LHCN-M2 (cell line): Measurements from ENCODE around the gene KIZ. TPM values are rescaled to one million over a fixed set of nuclear protein-coding genes. Genes with fewer than 3 reads are reported as not detected.
A peak's percentile ranks its signal among the peaks of the same experiment; 100 is the strongest.

Experiments used
- DNase-seq: peaks from one replicate; pipeline ENCODE4 v3.0.0-alpha.2; 2012; ENCODE audit warnings: low read depth
- total RNA-seq: library from RNA; depleted of rRNA; stranded (reverse); fragments of >200 nt; gene quantifications from 2 replicates; pipeline ENCODE4 v1.2.3, GENCODE V29; 2014; rRNA removed

Gene KIZ
- total RNA-seq, 1 experiment from 2014 or later: 9.6 TPM

DNA sequence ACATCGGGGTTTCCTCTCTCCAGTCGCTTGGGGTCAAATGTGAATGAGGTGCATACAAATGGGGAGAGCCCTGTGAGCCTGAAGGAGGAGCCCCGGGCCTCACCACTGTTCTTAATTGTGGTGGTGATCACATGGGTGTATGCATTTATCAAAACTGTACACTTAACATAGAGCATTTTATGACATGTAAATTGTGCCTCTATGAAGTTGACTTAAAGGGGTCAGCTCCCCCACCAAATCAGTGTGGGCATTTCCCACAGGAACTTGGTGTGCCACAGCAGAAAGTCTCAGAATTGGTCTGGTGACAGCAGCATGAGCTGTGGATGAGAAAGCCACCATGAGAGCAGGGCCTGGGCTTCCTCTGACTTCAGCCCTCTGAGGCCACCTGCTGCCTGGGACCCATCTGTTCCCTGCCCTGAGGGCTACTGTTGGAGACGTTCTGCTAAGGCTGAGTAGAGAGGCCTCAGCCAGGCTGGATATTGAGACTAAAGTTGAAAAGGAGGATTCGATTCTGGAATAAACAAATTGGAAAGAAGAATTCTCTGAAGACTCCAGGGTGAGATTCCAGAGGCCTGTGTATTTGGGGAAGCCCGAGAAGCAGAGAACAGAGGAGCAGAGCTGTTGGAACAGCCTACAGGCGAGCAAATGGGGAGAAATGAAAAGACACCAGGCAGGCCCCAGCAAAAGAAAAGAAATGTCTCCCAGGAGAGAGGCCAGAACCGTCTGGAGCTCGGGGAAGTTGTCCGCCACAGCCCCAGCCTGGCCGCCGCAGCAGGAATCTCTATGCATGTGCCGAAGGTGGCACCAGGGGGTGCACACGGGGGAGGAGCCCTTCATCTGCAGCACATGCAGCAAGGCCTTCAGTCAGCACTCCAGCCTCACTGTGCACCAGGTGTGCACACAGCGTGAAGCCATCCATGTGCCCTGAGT is 139.6 kb downstream of the KIZ start:
- no peak for DNase-seq

DNA sequence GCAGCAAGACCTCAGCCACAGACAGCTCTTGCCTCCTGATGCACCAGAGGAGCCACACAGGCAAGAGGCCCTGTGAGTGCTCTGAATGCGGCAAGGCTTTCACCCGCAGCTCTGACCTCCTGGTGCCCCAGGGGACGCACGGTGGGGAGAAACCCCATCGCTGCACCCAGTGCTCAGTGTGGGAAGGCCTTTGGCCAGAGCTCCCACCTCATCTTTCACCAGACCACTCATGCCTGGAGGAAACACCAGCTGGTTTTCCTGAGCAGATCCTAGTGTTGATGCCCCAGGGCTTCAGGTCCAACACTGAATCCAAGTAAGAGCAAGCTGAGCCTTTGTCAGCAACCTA is 140.3 kb downstream of the KIZ start:
- DNase-seq: no peak

DNA sequence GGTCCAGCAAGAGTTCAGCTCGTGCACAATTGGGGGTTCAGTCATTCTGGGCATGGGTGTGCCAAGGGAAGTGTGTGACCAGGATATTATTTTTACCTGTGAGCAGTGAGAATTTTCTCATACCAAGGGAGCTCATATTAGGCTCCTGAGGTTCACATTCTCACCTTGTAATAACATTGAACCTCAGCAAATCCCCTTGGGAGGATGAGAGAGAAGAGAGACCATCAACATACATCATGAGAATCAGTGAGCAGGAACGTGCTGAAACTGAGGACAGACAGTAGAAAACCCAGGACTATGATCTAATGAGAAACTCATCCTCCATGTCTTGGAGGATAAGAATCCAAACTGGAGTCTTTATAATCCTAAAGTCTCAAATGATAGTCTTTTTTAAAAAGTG is 143.9 kb downstream of the KIZ start:
- no peak for DNase-seq

DNA sequence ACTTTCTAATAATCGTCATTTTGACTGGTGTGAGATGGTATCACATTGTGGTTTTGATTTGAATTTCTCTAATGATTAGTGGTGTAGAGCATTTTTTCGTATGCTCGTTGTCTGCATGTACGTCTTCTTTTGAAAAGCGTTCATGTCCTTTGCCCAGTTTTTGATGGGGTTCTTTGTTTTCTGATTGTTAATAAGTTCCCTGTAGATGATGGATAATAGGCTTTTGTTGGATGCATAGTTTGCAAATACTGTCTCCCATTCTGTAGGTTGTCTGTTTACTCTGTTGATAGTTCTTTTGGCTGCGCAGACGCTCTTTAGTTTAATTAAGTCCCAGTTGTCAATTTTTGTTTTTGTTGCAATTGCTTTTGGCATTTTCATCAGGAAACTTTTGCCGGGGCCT is 144.9 kb downstream of the KIZ start:
- DNase-seq: no peak

DNA sequence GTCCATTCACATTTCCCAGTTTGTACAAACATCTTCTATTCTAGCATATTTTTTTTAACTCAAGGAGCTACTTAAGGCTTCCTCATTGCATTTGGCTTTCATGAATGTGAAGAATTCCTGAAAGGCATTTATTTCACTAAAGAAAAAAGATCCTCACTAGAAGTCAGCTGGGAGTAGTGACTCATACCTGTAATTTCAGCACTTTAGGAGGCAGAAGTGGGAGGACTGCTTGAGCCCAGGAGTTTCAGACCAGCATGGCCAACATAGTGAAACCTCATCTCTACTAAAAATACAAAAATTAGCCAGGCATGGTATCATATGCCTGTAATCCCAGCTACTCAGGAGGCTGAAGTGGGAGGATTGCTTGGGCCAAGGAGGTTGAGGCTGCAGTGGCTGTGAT is 146.4 kb downstream of the KIZ start:
- peak; percentile 45 for DNase-seq

DNA sequence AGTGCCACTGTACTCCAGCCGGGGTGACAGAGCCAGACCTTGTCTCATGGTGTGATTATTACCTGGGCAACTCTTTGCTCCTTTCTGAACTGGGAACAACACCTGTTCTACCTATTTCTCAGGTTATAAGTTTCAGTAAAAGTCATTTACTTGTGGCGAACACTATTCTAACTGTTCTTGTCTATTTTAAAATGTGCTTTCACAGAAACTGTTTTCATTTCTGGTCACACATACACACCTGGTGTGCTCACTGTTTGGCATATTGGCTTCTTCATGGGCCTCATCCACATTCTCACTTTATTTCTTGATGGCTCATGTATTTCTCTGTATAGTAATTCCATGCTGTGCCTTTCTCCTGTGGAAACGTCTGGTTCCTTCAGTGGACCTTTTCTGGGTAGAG is 146.8 kb downstream of the KIZ start:
- no peak for DNase-seq

DNA sequence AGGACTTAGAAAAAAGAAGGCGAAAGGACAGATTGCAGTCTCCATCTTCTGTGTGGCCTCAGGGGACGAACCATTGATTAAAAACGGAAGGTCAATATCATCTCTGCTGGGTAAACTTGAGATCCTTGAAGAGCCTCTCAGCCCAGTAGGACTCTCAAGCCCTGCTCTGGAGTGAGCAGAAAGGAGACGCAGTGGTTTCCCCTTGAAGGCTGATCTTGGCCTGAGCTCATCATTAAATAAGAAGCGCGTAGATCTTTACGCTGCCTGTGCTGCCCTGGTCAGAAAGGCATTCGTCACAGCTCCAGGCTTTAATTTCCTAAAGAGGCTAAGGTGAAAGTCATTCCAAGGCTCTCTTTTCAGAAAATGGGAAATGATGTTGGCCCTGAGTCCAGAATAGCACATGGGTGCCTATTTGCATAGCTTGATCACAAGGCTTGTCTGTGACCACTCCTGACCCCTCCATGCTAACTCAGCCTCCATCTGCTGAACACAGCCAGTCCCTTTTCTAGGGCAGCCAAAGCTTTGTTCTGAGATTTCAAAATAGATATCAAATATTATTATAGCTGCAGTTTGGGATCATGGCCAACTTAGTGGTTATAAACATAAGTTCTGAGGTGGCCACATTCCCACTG is 148.0 kb downstream of the KIZ start:
- no peak for DNase-seq

DNA sequence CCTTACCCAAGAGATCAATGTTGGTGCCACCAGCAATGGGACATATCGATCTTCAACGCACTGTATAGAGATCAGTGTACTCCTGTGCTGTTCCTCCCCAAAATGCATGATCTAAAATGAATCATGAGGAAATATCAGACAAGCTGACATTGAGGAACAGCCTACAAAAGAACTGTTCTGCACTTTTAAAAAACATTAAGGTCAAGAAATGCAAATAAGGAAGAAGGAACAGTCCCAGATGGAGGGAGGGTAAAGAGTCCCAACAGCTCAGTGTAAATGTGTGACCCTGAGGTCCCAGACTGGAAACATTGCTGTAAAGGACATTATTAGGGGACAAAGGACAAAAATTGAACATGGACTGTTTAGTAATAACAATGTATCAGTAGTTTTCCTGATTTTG is 152.9 kb downstream of the KIZ start:
- no peak for DNase-seq

DNA sequence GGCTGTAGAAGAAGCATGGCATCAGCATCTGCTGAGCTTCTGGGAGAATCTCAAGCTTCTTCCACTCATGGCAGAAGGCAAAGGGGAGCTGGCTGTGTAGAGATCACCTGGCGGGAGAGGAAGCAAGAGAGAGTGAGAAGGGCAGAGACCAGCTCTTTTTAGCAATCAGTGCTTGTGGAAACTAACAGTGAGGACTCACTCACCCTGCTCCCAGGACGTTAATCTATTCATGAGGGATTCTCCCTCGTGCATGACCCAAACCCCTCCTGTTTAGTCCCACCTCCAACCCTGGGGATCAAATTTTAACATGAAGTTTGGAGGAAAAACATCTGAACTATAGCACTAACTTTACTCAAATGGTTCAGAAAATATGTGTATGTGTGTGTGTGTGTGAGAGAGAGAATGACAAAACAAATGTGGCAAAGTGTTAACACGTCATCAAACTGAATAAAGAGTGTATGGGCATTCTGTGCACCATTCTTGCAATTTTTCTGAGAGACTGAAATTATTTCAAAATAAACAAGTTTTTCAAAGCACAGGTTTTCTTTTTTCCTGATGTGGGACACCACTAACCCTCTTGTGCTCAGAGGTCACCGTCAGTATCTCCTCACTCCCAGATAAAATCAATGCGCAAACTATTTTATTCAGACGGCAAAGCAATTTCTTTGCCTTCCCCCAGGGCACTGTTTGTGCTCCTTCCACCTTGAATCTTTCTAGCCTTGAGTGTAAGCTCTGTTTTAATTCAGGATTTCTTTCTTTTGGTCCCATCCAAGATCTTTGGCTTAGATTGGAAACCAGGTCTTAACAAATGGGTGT is 154.0 kb downstream of the KIZ start:
- no peak for DNase-seq

DNA sequence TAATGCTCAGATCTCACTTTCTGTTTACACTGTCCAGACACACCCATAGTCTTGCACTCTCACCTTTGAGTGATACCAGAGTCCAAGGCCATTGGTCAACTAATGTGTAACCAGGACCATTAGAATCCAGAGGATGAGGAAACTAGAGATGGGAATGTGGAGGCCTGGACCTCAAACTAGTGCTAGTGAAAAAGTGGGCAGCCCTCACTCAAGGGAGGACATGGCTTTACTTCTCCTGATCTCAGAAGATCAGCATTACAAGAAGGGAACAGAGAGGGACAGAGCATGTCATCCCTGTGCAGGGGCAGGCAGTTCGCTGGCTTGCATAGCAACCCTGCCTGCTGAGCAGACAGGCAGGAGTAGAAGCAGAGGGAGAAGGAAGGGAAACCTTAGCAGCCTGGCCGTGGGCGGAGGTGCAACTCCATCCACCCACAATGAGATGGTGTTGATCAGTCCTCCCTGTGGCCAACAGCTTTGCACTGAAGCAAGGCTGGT is 154.7 kb downstream of the KIZ start:
- DNase-seq: no peak

DNA sequence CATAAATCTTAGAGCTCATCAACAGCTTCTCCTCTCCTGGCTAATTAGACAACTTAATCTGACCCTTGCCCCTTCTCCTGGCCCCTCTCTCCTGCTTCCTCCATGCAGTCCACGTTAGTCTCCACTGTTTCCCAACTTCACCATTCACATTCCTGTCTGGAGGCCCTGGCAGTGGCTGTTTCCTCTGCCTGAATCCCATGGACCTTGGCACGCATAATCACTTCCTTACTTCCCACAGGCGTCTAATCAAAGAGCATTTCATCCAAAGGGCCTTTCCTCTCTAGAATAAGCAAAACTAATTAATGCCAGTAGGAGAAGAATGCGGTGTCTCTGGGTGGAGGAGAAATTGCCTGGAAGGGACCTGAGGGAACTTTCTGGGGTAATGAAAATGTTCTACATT is 160.9 kb downstream of the KIZ start:
- no peak for DNase-seq

DNA sequence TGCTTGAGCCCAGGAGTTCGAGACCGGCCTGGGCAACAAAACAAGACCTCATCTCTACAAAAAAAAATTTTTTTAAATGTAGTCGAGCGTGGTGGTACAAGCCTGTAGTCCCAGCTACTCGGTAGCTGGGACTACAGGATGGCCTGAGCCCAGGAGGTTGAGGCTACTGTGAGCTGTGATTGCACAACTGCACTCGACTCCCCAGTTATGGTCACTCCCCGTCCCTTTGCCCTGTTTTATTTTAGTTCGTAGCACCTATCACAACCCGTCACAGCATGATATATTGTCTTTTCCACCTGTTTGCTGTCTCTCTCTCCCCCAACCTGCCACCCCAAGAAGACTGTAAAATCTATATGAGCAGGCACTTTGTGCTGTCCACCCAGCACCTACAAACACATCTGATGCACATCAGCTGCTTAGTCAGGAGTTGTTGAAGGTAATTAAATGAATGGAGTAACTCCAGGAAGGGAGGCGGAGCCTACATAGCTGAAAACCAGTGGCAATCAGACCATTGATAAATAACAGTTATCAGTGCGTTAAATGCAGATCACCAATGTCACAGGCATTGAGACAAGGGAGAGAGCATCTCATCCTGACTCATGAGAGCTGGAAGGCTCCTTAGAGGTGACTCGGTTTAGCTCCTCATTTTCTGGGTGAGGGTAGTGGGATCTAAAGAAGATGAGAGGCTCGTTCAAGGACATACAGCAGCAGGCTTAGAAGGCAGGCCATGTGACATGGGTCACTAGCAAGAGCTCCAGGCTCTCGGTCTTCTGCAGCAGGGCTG is 162.9 kb downstream of the KIZ start:
- DNase-seq: no peak

DNA sequence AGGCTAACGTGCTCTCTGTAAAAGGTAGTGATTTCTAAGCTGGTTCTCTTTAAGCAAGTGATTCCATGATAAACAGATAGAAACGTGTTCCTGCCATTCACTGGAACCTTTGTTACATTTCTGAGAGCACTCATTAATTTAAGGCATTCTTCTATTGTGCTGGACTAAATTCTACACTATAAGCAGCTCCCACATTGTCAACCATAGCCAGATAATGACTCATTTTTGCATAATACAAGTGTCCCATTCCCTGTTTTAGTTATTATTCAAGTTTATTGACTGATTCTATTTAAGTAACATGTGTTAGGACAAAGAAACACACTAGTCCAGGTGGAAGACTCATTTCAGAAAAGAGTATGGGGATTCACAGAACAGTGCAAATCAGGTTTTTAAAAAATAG is 163.8 kb downstream of the KIZ start:
- no peak for DNase-seq

DNA sequence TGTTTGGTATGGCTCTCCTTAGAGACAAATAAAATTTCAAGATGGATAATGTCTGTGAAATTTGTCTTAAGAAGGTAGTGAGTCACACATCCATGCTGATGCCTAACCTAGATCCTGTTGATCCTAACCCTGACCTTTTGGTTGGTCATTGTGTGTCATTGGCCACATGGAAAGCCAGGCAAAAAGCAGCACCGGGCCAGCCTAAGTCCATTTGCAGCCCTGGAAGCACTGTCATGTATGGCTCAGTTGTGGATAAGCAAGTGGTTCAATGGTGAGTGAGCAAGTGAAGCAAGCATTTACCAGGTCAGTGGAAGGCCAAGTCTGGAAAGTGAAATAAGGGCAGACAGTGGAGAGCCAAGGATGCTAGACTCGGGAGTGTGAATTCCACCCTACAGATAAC is 165.1 kb downstream of the KIZ start:
- DNase-seq: peak; percentile 79

DNA sequence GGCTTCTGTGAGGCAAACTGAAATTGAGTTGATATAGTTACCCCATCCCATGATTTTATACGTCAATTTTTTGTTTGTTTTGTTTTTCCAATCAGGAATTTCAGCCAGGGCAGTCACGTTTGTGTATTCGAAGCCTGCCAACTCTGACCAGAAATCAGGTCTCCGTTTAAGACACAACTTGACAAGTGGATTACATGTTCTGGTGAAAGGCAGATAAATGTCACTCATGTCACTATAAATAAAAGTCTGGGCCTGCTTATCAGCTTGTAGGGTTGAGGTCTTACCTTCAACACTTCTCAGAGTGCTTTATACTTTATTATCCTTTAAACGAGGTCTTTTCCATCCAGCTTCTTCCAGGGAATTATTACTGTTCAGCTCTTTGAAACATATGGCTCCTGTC is 168.9 kb downstream of the KIZ start:
- DNase-seq: no peak

Other genes with a start within 250 kb of the KIZ start
- gene LINC00237, start 19.7 kb upstream of the KIZ start, total RNA-seq: not detected in 2 replicates
- gene XRN2, start 177.2 kb downstream of the KIZ start, total RNA-seq: 99.6 and 125 TPM in 2 replicates